ENCODE results near the gene ACE. TPM values are rescaled to one million over a fixed set of nuclear protein-coding genes. Genes with fewer than 3 reads are reported as not detected.
A peak's percentile ranks its signal among the peaks of the same experiment; 100 is the strongest.

ACE gene
- total RNA-seq, 2 donors from 2014 or later, result not detected

DNA sequence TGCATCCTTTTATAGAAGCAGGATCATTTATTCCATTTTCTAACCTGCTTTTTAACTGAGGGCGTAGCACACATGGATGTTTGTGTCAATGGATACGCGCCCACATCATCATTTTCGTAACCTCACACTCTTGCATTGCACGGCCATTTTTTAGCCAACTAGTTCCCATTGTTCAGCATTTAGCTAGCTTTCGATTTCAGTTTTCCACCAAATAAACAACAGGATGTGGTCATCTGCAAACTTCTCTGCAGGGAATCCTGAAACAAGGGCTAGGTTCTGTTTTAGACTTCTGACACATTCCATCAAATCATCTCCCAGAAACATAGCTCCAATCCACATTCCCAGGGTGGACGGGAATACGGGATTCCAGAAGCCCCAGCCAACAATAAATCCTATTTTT, 37.2 kb upstream of the ACE start:
- H3K36me3 Mint-ChIP-seq, result no peaks in the 10 kb centered on the region
- H3K27me3 Mint-ChIP-seq, result peaks cover 0 to under 1% of the 10 kb centered on the region in 2 donors
- ATAC-seq (peak; percentile 41 to 59), DNase-seq (ENCODE audit: low spot score) (no peak)
- peaks cover 24 to 31% of the 10 kb centered on the region in 2 donors for H3K4me1 Mint-ChIP-seq (ENCODE audit: low read depth in 2 of 2)
- H3K9me3 Mint-ChIP-seq, result no peaks in the 10 kb centered on the region
- H3K27ac Mint-ChIP-seq, result peak overlapping the region; percentile 81 to 90
- peak overlapping the region; percentile 90 for H3K4me3 Mint-ChIP-seq

GRCh38 chr17:63440127-63440769, 36.6 kb upstream of the ACE start:
- ATAC-seq, result no peak
- no peak for DNase-seq (ENCODE audit: low spot score)
- peak overlapping the region; percentile 81 to 90 for H3K27ac Mint-ChIP-seq

DNA sequence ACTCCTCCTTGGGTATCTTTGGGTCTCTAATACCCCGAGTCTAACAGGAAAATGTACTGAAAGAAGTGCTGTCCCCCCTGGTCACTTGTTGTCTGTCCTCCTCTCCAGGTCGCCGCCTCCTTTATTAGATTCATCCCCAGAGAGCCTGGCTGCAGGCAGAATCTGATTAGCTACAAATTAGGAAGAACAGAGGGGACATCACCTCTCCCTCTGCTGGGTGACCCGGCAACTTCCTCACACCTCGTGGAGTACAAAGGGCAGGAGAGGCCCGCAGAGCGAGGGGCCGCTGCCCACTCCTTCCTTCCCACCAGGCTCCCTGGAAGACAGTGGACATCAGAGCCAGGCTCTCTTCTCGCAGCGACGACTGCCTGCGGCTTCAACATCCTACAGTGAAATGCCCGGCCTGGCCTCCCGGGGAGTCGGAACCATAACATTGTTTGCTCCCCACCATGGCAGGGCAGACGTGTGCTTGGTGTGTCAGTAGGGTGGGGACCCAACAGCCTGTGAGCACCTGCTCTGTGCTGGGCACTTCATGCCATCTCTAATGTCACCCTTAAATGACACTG, 36.0 kb upstream of the ACE start:
- Mint-ChIP-seq H3K9me3 (no peaks in the 10 kb centered on the region), H3K4me1 (ENCODE audit: low read depth in 2 of 2) (peaks cover 26 to 29% of the 10 kb centered on the region in 2 donors), H3K36me3 (no peaks in the 10 kb centered on the region), H3K4me3 (peak overlapping the region; percentile 90), H3K27me3 (peaks cover 0 to 6% of the 10 kb centered on the region in 2 donors), H3K27ac (peak overlapping the region; percentile 81 to 90)
- ATAC-seq (no peak), DNase-seq (ENCODE audit: low spot score) (no peak)

More at GRCh38 chr17:63440127-63440769, 36.6 kb upstream of the ACE start:
- Mint-ChIP-seq H3K4me3 (peak overlapping the region; percentile 90), H3K27me3 (peaks cover 0 to 6% of the 10 kb centered on the region in 2 donors), H3K4me1 (ENCODE audit: low read depth in 2 of 2) (peaks cover 26 to 32% of the 10 kb centered on the region in 2 donors), H3K9me3 (no peaks in the 10 kb centered on the region), H3K36me3 (no peaks in the 10 kb centered on the region)

DNA sequence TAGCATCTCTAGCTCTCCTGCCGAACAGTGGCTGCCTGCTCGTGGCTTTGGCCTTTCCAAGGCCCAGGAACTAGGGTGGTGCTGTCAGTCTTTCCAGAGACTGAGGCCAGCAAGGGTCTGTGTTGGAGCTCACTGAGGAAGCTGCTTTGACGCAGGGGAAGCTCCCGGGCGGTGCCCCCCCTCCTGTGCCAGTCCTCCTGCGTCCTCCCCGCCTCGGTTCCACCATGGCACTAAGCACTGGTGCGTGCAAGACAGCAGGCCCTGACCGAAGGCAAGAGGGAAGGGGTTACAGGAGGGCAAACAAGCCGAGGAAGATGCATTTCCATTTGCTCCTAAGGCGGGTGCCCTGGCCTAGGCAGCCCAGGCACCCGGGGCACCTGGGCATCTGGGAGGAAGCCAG, 35.2 kb upstream of the ACE start:
- ATAC-seq (no peak), DNase-seq (ENCODE audit: low spot score) (no peak)
- Mint-ChIP-seq H3K27me3 (peaks cover 0 to 6% of the 10 kb centered on the region in 2 donors), H3K27ac (no peak overlapping the region), H3K4me1 (ENCODE audit: low read depth in 2 of 2) (peaks cover 26 to 29% of the 10 kb centered on the region in 2 donors), H3K4me3 (no peak overlapping the region), H3K36me3 (no peaks in the 10 kb centered on the region), H3K9me3 (no peaks in the 10 kb centered on the region)

DNA sequence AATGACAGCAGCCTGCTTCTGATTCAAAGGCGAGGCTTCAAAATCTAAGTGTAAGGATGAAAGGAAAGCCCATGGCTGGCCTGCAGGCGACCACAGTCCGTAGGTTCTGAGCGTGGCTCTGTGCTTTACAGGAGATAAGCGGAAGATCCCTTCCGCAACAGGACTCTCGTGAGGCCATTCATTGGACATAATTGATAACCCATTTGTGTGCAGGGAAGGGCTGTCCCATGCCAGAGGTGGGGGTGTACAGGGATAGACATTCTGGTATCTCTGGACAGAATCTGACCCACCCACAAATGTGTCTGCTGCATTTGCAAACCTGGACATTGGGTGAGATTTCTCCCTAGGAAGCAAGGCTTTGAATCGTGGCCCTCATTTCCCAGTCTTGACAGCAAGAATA, 34.8 kb upstream of the ACE start:
- Mint-ChIP-seq H3K27ac (peak overlapping the region in 1 of 2 donors; percentile 53), H3K9me3 (no peaks in the 10 kb centered on the region), H3K27me3 (peaks cover 0 to 6% of the 10 kb centered on the region in 2 donors), H3K4me3 (no peak overlapping the region), H3K4me1 (ENCODE audit: low read depth in 2 of 2) (peaks cover 26 to 30% of the 10 kb centered on the region in 2 donors), H3K36me3 (no peaks in the 10 kb centered on the region)
- DNase-seq (ENCODE audit: low spot score) (no peak), ATAC-seq (no peak)

- Mint-ChIP-seq H3K9me3 (no peaks in the 10 kb centered on the region), H3K27ac (peak overlapping the region in 1 of 2 donors; percentile 53), H3K36me3 (no peaks in the 10 kb centered on the region), H3K4me3 (no peak overlapping the region), H3K4me1 (ENCODE audit: low read depth in 2 of 2) (peaks cover 26 to 35% of the 10 kb centered on the region in 2 donors), H3K27me3 (peaks cover 0 to 6% of the 10 kb centered on the region in 2 donors)
- no peak for DNase-seq (ENCODE audit: low spot score)
- no peak for ATAC-seq
Measured at GRCh38 chr17:63442549-63443035, 34.3 kb upstream of the ACE start.

DNA sequence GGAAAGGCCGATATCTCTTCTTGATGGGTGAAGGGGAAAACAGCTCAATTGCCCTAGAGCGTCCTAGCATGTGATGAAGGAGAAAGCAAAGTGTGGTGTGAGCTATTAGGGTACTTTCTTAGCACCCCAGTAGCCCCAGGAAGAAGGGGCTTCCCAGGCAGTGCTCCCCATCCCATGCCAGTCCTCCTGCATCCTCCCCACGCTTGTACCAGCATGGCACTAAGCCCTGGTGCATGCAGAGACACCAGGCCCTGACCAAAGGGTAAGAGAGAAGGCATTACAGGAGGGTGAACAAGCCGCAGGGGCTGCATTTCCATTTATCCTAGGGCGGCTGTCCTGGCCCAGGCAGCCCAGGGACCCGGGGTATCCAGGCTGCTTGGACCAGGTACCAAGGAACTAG, 33.8 kb upstream of the ACE start:
- Mint-ChIP-seq H3K4me1 (ENCODE audit: low read depth in 2 of 2) (peaks cover 26 to 35% of the 10 kb centered on the region in 2 donors), H3K27ac (peak overlapping the region in 1 of 2 donors; percentile 53), H3K9me3 (no peaks in the 10 kb centered on the region), H3K4me3 (no peak overlapping the region), H3K36me3 (no peaks in the 10 kb centered on the region), H3K27me3 (peaks cover 0 to 6% of the 10 kb centered on the region in 2 donors)
- no peak for ATAC-seq
- no peak for DNase-seq (ENCODE audit: low spot score)

DNA sequence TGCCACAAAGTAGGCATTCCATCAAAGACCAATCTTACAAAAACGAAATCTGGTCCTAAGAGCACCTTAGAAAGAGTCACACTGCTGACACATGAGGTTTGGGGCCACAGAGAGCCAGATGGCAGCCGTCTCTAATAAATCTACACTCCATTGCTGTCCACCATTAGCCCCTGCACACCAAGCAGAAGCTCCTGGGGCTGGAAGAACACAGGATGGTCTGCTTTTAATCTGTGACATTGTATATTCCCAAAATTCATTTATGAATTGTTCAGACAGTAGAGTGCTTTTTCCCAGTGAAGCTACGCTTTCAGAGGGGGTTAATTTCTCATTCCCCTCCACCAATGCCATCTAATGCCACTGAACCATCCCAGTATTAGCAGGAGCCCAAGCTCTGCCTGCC, 32.4 kb upstream of the ACE start:
- H3K4me1 Mint-ChIP-seq (ENCODE audit: low read depth in 2 of 2), result peaks cover 25 to 35% of the 10 kb centered on the region in 2 donors
- peaks cover 0 to 6% of the 10 kb centered on the region in 2 donors for H3K27me3 Mint-ChIP-seq
- no peaks in the 10 kb centered on the region for H3K9me3 Mint-ChIP-seq
- H3K36me3 Mint-ChIP-seq, result no peaks in the 10 kb centered on the region
- no peak for ATAC-seq
- no peak for DNase-seq (ENCODE audit: low spot score)
- H3K27ac Mint-ChIP-seq, result peak overlapping the region; percentile 79 to 80
- H3K4me3 Mint-ChIP-seq, result peak overlapping the region; percentile 93

- H3K27ac Mint-ChIP-seq, result peak overlapping the region; percentile 79 to 80
- H3K4me1 Mint-ChIP-seq (ENCODE audit: low read depth in 2 of 2), result peaks cover 19 to 29% of the 10 kb centered on the region in 2 donors
- H3K27me3 Mint-ChIP-seq, result peaks cover 2 to 6% of the 10 kb centered on the region in 2 donors
- no peak for ATAC-seq
- no peaks in the 10 kb centered on the region for H3K9me3 Mint-ChIP-seq
- no peak for DNase-seq (ENCODE audit: low spot score)
- H3K4me3 Mint-ChIP-seq, result peak overlapping the region; percentile 93
- H3K36me3 Mint-ChIP-seq, result no peaks in the 10 kb centered on the region
Measured at GRCh38 chr17:63445065-63445464, 31.8 kb upstream of the ACE start.

DNA sequence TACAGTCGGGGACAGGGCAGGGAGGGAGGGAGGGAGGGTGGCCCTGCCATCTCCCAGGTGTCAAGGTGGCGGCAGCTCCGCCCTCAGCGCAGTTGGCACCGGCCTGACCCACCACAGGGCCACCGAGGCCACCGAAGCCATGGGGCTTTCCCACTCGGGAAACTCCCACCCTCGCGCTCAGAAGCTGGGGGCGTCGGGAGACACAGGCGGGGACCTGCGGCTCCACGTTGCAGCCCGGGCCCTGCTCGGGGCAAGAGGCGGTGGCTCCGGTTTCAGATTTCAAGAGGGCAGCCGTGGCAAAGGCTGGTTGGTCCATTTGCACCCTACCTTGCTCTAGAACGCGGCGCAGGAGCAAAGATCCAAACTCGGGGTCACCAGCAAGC, 31.3 kb upstream of the ACE start:
- DNase-seq (ENCODE audit: low spot score), result peak; percentile 72
- peak; percentile 62 to 70 for ATAC-seq
- peaks cover 14 to 27% of the 10 kb centered on the region in 2 donors for H3K4me1 Mint-ChIP-seq (ENCODE audit: low read depth in 2 of 2)

DNA sequence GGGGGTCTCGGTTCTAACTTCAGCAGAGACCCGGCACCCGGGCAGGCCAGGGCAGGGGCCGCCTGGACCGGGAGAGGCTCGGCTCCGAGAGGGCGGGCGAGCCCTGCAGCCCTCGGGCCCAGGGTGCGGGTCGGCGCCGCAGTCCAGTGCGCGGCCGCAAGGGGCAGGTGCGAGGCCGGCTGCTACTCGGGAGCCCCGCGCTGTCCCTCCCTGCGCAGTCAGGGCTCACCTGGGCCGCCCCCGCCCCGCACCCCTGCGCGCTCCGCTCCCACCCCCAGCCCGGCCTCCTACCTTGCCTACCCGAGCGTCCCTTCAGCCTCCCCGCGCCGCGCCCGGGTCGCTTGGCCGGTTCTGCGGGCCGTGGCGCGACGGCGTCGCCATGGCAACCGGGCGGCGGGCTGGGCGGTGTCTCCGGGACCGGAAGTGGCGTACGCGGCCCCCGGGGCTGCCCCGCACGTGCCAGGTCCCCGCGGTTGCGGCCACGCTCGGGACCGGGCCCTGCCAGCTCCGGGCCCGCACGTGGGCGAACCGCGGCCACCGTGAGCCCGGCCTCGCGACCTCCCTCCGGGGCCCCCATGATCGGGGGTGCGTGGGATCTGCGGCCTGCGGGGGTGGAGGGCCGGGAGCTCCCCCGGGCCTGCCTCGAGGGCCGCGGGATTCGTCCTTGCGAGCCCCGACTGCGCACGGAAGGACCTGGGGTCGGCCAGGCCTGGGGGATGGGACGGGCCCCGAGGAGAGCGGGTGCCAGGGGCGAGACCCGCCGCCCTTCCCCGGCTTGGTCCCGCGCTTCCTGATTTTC, 30.7 kb upstream of the ACE start, which contains the start of gene CYB561:
CYB561 (minus strand) TSS at position 353 of the 799 bp plus-strand sequence. CDS start 8,759 bp downstream, outside the sequence.
- Mint-ChIP-seq H3K4me1 (ENCODE audit: low read depth in 2 of 2) (peaks cover 11 to 22% of the 10 kb centered on the region in 2 donors), H3K27ac (peak within 1 kb of the TSS; percentile 79 to 80), H3K36me3 (no peaks in the 10 kb centered on the region), H3K4me3 (peak within 1 kb of the TSS; percentile 93), H3K27me3 (peaks cover 3 to 6% of the 10 kb centered on the region in 2 donors), H3K9me3 (no peaks in the 10 kb centered on the region)
- peak; percentile 78 to 81 for ATAC-seq
- DNase-seq (ENCODE audit: low spot score), result peak; percentile 88

More for the DNA sequence above, 31.3 kb upstream of the ACE start:
- Mint-ChIP-seq H3K27me3 (peaks cover 3 to 6% of the 10 kb centered on the region in 2 donors), H3K4me3 (peak overlapping the region; percentile 93), H3K27ac (peak overlapping the region; percentile 79 to 80), H3K9me3 (no peaks in the 10 kb centered on the region), H3K36me3 (no peaks in the 10 kb centered on the region)

- H3K27me3 Mint-ChIP-seq, result peaks cover 3 to 6% of the 10 kb centered on the region in 2 donors
- peak; percentile 47 to 68 for ATAC-seq
Measured at GRCh38 chr17:63446753-63447470, 29.9 kb upstream of the ACE start.

GRCh38 chr17:63447471-63448009, 29.3 kb upstream of the ACE start:
- DNase-seq (ENCODE audit: low spot score) (no peak), ATAC-seq (no peak)
- peak overlapping the region; percentile 28 to 72 for H3K27ac Mint-ChIP-seq
- H3K4me3 Mint-ChIP-seq, result peak overlapping the region; percentile 39
- peaks cover 11 to 21% of the 10 kb centered on the region in 2 donors for H3K4me1 Mint-ChIP-seq (ENCODE audit: low read depth in 2 of 2)
- H3K27me3 Mint-ChIP-seq, result peaks cover 3 to 6% of the 10 kb centered on the region in 2 donors
- H3K36me3 Mint-ChIP-seq, result no peaks in the 10 kb centered on the region
- H3K9me3 Mint-ChIP-seq, result no peaks in the 10 kb centered on the region

More at GRCh38 chr17:63446753-63447470, 29.9 kb upstream of the ACE start:
- peak; percentile 85 for DNase-seq (ENCODE audit: low spot score)
- Mint-ChIP-seq H3K4me3 (peak overlapping the region; percentile 39), H3K27ac (peak overlapping the region; percentile 28 to 72), H3K4me1 (ENCODE audit: low read depth in 2 of 2) (peaks cover 11 to 22% of the 10 kb centered on the region in 2 donors), H3K36me3 (no peaks in the 10 kb centered on the region), H3K9me3 (no peaks in the 10 kb centered on the region)

All from natural killer cell treated with Interleukin-12 subunit alpha and Interleukin-12 subunit beta and Interleukin-15 and Interleukin-18, amount 100 ng/mL, for 72 hours (primary cell).